Omental fat pad (tissue), 4 donors: Measurements from ENCODE around the gene PRMT3. TPM values are rescaled to one million over a fixed set of nuclear protein-coding genes. Genes with fewer than 3 reads are reported as not detected.
"Not testable (repeated sequence)": the region's sequence is repeated elsewhere in the genome, so short reads cannot be mapped to it uniquely, and the experiment has no call there.

Experiments
- ATAC-seq: fragments of 150-250 bp; one replicate; pipeline ENCODE4 v1.9.1; 2016; ENCODE audit warnings: mild to moderate bottlenecking, moderate library complexity; ENCODE audit not compliant: low FRiP score
- DNase-seq: peaks from one replicate; pipeline ENCODE4 v3.0.0-alpha.2; 2019; ENCODE audit warnings: low spot score
- total RNA-seq, 4 donors: library from RNA; depleted of rRNA; stranded (reverse); fragments of >200 nt; gene quantifications; one replicate each; pipeline ENCODE4 v1.1.0, GENCODE V29; 2016
- TF ChIP-seq, protein P1 (sequence below), 3 donors: fragments of 450-650 bp; IDR thresholded peaks; one replicate each; pipeline ENCODE4 v1.5.1; 2016 to 2017; ENCODE audit warnings: antibody characterized with exemption in 3 of 3, mild to moderate bottlenecking in 3 of 3, moderate library complexity in 2 of 3

The PRMT3 gene
- total RNA-seq, 4 donors from 2014 or later: 13.8 to 21.0 (median 16.0) TPM

- TF ChIP-seq, protein P1, sequence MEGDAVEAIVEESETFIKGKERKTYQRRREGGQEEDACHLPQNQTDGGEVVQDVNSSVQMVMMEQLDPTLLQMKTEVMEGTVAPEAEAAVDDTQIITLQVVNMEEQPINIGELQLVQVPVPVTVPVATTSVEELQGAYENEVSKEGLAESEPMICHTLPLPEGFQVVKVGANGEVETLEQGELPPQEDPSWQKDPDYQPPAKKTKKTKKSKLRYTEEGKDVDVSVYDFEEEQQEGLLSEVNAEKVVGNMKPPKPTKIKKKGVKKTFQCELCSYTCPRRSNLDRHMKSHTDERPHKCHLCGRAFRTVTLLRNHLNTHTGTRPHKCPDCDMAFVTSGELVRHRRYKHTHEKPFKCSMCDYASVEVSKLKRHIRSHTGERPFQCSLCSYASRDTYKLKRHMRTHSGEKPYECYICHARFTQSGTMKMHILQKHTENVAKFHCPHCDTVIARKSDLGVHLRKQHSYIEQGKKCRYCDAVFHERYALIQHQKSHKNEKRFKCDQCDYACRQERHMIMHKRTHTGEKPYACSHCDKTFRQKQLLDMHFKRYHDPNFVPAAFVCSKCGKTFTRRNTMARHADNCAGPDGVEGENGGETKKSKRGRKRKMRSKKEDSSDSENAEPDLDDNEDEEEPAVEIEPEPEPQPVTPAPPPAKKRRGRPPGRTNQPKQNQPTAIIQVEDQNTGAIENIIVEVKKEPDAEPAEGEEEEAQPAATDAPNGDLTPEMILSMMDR (IDR thresholded peaks at IDR 0.05): no peak
- DNase-seq: no peak
- no peak for ATAC-seq
These were observed 168.3 kb downstream of the PRMT3 start for GRCh38 chr11:20555783-20556182.

- ATAC-seq, DNase-seq: not testable (repeated sequence)
These were observed 168.9 kb downstream of the PRMT3 start for GRCh38 chr11:20556396-20556795.

GRCh38 chr11:20558741-20559140 is 171.2 kb downstream of the PRMT3 start:
- ATAC-seq (no peak), DNase-seq (no peak)
- TF ChIP-seq, protein P1 (IDR thresholded peaks at IDR 0.05): no peak

Other genes starting within 250 kb of the PRMT3 start
- not detected for gene DBX1, start 227.2 kb upstream of the PRMT3 start, total RNA-seq
- gene HTATIP2, start 24.0 kb upstream of the PRMT3 start, total RNA-seq: 10 to 100 TPM; 21.7 to 69.7 (median 40.1) TPM
- not detected for gene SLC6A5, start 211.9 kb downstream of the PRMT3 start, total RNA-seq